Measurements from ENCODE around the gene SLC24A3. TPM values are rescaled to one million over a fixed set of nuclear protein-coding genes. Genes with fewer than 3 reads are reported as not detected.

Gene SLC24A3
- total RNA-seq, 1 experiment from 2014 or later, result not detected

GRCh38 chr20:19213946-19214490 is 1.6 kb downstream of the SLC24A3 start:
- DNase-seq (ENCODE audit: low read depth in 1 of 2, low spot score in 2 of 2), result no peak
- H3K27ac ChIP-seq, result no peak overlapping the region
- H3K4me3 ChIP-seq, result no peak overlapping the region
- H3K9me3 ChIP-seq (replicated peaks), result no peaks in the 10 kb centered on the region
- peaks cover 40% of the 10 kb centered on the region for H3K27me3 ChIP-seq (replicated peaks)
- H3K36me3 ChIP-seq, result no peaks in the 10 kb centered on the region
- no peaks in the 10 kb centered on the region for H3K4me1 ChIP-seq (replicated peaks)

- Histone ChIP-seq H3K4me1 (replicated peaks) (no peaks in the 10 kb centered on the region), H3K9me3 (replicated peaks) (no peaks in the 10 kb centered on the region), H3K4me3 (no peak overlapping the region), H3K36me3 (no peaks in the 10 kb centered on the region), H3K27ac (no peak overlapping the region), H3K27me3 (replicated peaks) (peaks cover 10% of the 10 kb centered on the region)
- DNase-seq (ENCODE audit: low read depth in 1 of 2, low spot score in 2 of 2), result no peak
These were observed 6.0 kb downstream of the SLC24A3 start for GRCh38 chr20:19218411-19218810.

DNA sequence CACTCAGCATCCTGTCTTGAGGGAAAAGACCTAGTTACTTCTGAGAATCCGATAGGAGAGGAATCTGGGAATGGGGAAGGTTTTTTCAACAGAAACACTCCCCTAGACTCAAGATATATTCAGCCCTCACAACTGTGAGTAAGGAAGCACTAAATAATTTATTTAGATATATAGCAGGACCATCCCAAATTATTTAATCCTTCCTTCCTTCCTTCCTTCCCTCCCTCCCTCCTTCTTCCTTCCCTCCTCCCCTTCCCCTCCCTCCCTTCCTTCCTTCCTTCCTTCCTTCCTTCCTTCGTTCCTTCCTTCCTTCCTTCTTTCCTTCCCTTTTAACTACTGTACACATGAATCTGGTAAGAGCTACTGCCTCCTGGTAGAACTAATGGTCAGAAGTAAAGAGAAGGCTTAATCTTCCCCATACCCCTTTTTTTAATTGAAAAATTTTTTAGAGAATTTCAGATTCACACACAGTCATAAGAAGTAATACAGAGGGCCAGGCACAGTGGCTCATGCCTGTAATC is 10.1 kb downstream of the SLC24A3 start:
- H3K36me3 ChIP-seq, result no peaks in the 10 kb centered on the region
- H3K4me3 ChIP-seq, result no peak overlapping the region
- no peak overlapping the region for H3K27ac ChIP-seq
- no peak for DNase-seq (ENCODE audit: low read depth in 1 of 2, low spot score in 2 of 2)
- H3K9me3 ChIP-seq (replicated peaks), result no peaks in the 10 kb centered on the region
- H3K27me3 ChIP-seq (replicated peaks), result peaks cover 4% of the 10 kb centered on the region; the same call in 1 of the 2 replicates
- H3K4me1 ChIP-seq (replicated peaks), result no peaks in the 10 kb centered on the region

GRCh38 chr20:19223640-19224039 is 11.2 kb downstream of the SLC24A3 start:
- Histone ChIP-seq H3K9me3 (replicated peaks) (no peaks in the 10 kb centered on the region), H3K27me3 (replicated peaks) (no peaks in the 10 kb centered on the region), H3K4me3 (no peak overlapping the region), H3K4me1 (replicated peaks) (no peaks in the 10 kb centered on the region), H3K36me3 (no peaks in the 10 kb centered on the region), H3K27ac (no peak overlapping the region)
- no peak for DNase-seq (ENCODE audit: low read depth in 1 of 2, low spot score in 2 of 2)

- Histone ChIP-seq H3K27me3 (replicated peaks) (no peaks in the 10 kb centered on the region), H3K27ac (no peak overlapping the region), H3K4me3 (no peak overlapping the region), H3K9me3 (replicated peaks) (no peaks in the 10 kb centered on the region), H3K4me1 (replicated peaks) (no peaks in the 10 kb centered on the region), H3K36me3 (no peaks in the 10 kb centered on the region)
- no peak for DNase-seq (ENCODE audit: low read depth in 1 of 2, low spot score in 2 of 2)
These were observed 19.1 kb downstream of the SLC24A3 start for GRCh38 chr20:19231359-19232035.

DNA sequence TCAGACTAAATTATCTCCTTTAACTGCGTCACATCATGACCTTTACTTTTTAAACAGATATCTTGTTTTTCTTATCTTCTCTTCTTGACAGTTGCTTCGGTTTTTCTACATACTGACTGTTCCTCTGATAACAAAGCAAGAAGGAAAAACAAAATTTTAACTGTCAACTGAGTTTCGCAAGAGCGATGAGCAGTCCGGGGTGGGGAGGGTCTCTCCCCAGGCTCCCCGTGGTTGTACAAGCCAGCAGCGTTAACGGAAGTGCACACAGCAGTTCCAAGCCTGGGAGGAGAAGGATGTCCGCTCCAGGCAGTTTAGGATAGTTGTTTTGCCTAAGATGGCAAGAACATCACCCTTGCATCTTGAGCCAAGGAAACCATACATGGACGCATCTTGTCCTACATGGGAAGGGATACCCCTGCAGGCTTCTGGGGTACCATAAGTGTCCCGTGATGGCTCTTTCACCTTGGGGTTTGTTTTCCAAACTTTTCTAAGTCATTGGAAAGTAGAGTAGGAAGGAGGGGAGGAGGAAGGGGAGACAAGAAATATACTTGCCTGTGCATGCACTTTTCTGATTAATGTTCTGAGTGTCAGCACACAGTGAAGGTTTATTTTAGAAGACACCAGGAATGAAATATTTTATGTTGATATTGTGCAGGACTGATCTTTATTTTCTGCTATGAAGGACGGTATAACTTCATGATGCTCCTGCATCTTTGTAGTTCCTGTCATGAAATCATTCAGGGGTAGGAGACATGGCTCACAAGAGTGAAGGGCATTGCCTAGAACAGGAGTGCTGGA is 20.8 kb downstream of the SLC24A3 start:
- H3K4me1 ChIP-seq (replicated peaks), result no peaks in the 10 kb centered on the region
- H3K27me3 ChIP-seq (replicated peaks), result no peaks in the 10 kb centered on the region
- no peak for DNase-seq (ENCODE audit: low read depth in 1 of 2, low spot score in 2 of 2)

GRCh38 chr20:19236371-19237055 is 24.1 kb downstream of the SLC24A3 start:
- H3K4me1 ChIP-seq (replicated peaks), result no peaks in the 10 kb centered on the region
- DNase-seq (ENCODE audit: low read depth in 1 of 2, low spot score in 2 of 2), result no peak
- no peaks in the 10 kb centered on the region for H3K27me3 ChIP-seq (replicated peaks)
- H3K36me3 ChIP-seq, result no peaks in the 10 kb centered on the region
- no peaks in the 10 kb centered on the region for H3K9me3 ChIP-seq (replicated peaks)
- no peak overlapping the region for H3K4me3 ChIP-seq
- H3K27ac ChIP-seq, result no peak overlapping the region

More for the DNA sequence above, 20.8 kb downstream of the SLC24A3 start:
- Histone ChIP-seq H3K9me3 (replicated peaks) (no peaks in the 10 kb centered on the region), H3K27ac (no peak overlapping the region), H3K36me3 (no peaks in the 10 kb centered on the region), H3K4me3 (no peak overlapping the region)

GRCh38 chr20:19241440-19241839 is 29.0 kb downstream of the SLC24A3 start:
- no peak overlapping the region for H3K4me3 ChIP-seq
- H3K27me3 ChIP-seq (replicated peaks), result no peaks in the 10 kb centered on the region
- DNase-seq (ENCODE audit: low read depth in 1 of 2, low spot score in 2 of 2), result no peak
- no peaks in the 10 kb centered on the region for H3K9me3 ChIP-seq (replicated peaks)
- no peaks in the 10 kb centered on the region for H3K4me1 ChIP-seq (replicated peaks)
- no peak overlapping the region for H3K27ac ChIP-seq
- H3K36me3 ChIP-seq, result no peaks in the 10 kb centered on the region

DNA sequence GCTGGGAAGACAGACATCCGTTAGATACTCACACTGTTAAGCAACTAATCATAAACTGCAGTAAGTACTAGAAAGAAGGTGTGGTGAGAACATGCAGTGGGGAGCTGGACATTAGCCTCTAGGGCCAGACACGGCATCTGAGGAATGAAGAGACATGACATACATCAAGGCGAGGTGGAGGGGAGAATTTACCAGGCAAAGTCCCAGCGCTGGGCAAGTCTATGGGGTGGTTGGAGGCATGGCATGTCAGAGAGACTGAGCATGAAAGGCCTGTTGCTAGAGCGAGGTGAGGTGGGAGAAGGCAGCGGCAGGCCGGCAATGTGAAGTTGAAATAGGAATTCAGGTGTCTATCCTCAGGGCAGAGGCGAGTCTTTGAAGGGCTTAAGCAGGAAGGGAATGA is 31.8 kb downstream of the SLC24A3 start:
- H3K4me3 ChIP-seq, result no peak overlapping the region
- H3K9me3 ChIP-seq (replicated peaks), result no peaks in the 10 kb centered on the region
- no peaks in the 10 kb centered on the region for H3K4me1 ChIP-seq (replicated peaks)
- no peak overlapping the region for H3K27ac ChIP-seq
- H3K36me3 ChIP-seq, result no peaks in the 10 kb centered on the region
- no peaks in the 10 kb centered on the region for H3K27me3 ChIP-seq (replicated peaks)
- no peak for DNase-seq (ENCODE audit: low read depth in 1 of 2, low spot score in 2 of 2)

DNA sequence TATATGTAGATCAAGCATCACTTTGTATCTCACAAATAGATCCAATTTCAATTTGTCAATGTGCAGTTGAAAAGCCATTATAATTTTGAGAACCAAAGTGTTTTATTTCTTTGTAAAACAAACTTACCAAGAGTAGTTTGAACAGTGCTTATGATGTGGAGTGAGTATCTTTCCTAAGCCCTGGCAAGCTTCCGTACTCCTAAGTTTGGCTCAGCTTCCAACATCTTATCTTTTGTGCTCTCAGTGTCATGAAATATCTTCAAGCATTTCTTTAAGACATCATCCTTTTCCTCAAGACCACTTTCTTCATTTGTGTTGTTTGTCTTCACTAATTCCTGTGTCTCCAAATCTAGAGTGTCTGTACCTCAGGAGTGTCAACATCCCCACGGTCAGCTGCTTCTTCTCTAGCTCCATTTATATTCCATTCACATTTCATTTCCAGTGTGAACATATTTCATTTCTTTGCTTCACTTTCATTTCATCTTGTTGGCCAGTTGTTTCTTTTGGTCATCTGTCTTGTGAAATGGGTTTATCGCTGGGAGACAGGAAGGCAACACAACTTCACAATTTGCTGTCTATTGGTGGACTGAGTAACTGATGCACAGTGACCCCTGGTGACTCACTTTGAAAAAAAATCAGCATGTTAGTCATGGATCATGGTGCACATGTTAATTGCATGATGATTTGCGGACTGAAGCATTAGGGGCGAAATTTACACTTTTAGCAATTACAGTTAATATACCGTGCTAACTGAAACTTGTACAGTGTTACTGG is 36.9 kb downstream of the SLC24A3 start:
- H3K4me3 ChIP-seq, result no peak overlapping the region
- H3K27ac ChIP-seq, result no peak overlapping the region
- no peaks in the 10 kb centered on the region for H3K27me3 ChIP-seq (replicated peaks)
- H3K9me3 ChIP-seq (replicated peaks), result no peaks in the 10 kb centered on the region
- no peak for DNase-seq (ENCODE audit: low read depth in 1 of 2, low spot score in 2 of 2)
- H3K36me3 ChIP-seq, result no peaks in the 10 kb centered on the region
- H3K4me1 ChIP-seq (replicated peaks), result no peaks in the 10 kb centered on the region

- DNase-seq (ENCODE audit: low read depth in 1 of 2, low spot score in 2 of 2), result no peak
- H3K36me3 ChIP-seq, result no peaks in the 10 kb centered on the region
- no peaks in the 10 kb centered on the region for H3K4me1 ChIP-seq (replicated peaks)
- no peak overlapping the region for H3K27ac ChIP-seq
- H3K27me3 ChIP-seq (replicated peaks), result no peaks in the 10 kb centered on the region
- no peak overlapping the region for H3K4me3 ChIP-seq
- H3K9me3 ChIP-seq (replicated peaks), result no peaks in the 10 kb centered on the region
These were observed 37.9 kb downstream of the SLC24A3 start for GRCh38 chr20:19250346-19250745.

- Histone ChIP-seq H3K27me3 (replicated peaks) (no peaks in the 10 kb centered on the region), H3K36me3 (no peaks in the 10 kb centered on the region), H3K9me3 (replicated peaks) (no peaks in the 10 kb centered on the region), H3K27ac (no peak overlapping the region), H3K4me3 (no peak overlapping the region), H3K4me1 (replicated peaks) (no peaks in the 10 kb centered on the region)
- DNase-seq (ENCODE audit: low read depth in 1 of 2, low spot score in 2 of 2), result peak in 1 of 2 experiments; percentile 17
These were observed 39.1 kb downstream of the SLC24A3 start for GRCh38 chr20:19251506-19251905.

DNA sequence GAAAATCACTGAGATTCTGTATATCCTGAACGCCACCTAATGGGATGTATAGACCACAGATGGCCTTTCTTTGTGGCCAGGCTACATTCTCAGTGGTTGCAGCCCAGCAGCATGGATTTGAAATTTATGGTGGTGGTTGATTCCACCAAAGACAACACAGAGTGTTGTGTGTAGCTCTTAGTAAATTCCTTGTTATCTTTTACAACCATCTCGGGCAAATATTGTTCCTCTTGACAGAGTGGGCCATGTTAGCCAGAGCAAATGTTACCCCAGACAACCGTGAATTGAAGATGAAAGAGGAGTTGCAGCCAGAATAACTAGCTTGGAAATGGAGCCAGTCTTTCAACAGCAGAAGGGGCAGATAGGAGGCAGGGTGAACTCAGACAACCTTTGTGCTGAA is 39.5 kb downstream of the SLC24A3 start:
- no peaks in the 10 kb centered on the region for H3K9me3 ChIP-seq (replicated peaks)
- H3K36me3 ChIP-seq, result no peaks in the 10 kb centered on the region
- H3K4me3 ChIP-seq, result no peak overlapping the region
- no peaks in the 10 kb centered on the region for H3K4me1 ChIP-seq (replicated peaks)
- H3K27ac ChIP-seq, result no peak overlapping the region
- peak in 1 of 2 experiments; percentile 3 for DNase-seq (ENCODE audit: low read depth in 1 of 2, low spot score in 2 of 2)
- no peaks in the 10 kb centered on the region for H3K27me3 ChIP-seq (replicated peaks)

Data from SJSA1 (cell line).